UCSD-AML1 (cell line): ENCODE measurements around the gene NTSR1.

Experiments
- DNase-seq: peaks from one replicate; lab custom pipeline; 2025; ENCODE audit not compliant: unreplicated experiment; lab: John Stamatoyannopoulos, UW

NTSR1 gene

DNA sequence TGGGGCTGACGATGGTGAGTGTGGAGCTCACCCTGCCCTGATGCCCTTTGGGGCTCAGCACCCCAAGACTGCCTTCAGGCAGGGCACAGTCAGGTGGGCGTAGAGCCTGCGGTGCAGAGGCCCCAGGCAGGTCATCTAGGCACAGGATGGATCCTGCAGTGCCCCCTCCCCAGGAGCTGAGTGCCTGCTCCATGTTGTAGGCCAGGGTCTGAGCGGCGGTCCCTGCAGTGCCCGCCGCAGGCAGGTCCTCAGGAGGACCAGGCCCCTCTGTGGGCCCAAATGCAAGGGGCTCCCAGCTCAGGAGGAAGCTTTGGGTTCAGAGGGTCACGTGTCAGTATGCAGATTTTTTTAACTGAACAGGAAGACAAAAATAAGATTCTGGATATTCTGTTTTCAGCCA, 90.4 kb downstream of the NTSR1 start:
- no peak for DNase-seq

DNA sequence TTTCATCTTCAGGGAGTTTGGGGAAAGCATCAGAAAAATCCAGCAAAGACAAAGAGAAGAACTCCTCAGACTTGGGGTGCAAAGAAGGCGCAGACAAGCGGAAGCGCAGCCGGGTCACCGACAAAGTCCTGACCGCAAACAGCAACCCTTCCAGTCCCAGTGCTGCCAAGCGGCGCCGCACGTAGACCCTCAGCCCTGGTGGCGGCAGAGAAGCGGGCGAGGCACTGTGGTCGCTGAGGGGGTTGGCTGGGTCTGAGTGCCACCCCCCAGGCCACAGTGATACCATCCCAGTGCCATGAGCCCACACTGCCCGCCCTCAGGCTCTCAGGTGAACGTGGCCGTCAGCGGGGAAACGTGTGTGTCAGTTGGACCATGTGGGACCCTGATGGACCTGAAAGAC, 90.8 kb downstream of the NTSR1 start:
- no peak for DNase-seq

DNA sequence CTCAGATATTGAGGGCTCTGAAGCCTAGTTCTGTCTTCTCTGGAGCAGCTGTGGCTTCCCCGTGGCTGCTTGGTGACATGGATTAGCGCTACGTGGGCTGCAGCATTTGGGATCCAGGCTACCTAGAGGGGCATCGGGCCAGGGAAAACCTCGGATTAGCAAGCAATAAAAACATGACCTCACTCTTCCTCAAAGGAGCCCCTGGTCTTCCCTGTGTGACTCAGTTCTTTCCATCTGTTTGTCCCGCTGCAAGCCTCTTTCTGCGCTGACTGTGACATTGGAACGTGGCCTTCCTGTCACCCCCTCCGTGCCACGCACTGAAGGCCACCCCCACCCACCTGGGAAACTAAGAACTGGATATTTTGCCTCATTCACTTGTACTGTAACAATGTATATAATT, 91.2 kb downstream of the NTSR1 start:
- no peak for DNase-seq

DNA sequence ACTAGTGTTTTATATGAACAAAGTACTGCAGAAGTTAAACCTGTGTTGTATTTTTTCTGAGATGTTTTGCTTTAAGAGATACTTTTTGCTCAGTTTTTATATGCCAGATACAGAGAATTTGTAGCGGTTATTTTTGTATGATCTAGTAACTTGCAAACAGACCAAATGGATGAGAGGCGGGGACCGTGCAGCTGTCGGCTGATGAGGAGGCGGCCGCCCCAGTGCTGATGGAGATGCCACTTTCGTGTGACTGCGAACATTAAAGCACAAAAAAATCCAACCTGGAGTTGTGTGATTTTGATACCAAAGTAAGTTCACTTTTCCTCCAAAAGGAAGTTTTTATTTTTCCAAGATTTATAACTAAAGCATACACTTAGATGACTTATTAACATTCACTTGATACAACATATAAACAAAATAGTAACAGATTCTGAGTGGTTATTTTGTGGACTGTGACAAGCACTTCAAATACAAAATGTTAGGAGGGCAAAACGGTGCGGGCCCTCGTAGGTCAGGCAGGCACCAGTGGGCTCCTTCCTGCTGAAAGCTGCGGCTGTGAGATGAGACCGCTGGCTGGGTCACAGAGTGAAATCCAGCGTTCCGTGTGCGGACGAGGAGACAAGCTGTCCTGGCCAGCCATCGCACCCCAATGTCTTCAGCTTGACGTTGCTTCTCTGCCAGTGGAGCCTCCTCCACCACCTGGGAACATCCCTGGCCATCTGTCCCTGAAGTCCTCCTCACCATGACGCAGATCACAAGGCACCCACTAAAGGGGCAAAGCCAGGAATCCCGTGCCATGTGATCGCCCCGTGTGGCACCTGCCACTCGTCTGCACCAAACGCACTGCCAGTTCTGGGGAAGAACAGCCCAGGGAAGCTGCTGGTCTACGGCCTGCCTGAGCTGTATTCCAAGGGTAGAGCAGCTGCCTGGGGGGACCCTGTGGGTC, 92.0 kb downstream of the NTSR1 start:
- DNase-seq = no peak

DNA sequence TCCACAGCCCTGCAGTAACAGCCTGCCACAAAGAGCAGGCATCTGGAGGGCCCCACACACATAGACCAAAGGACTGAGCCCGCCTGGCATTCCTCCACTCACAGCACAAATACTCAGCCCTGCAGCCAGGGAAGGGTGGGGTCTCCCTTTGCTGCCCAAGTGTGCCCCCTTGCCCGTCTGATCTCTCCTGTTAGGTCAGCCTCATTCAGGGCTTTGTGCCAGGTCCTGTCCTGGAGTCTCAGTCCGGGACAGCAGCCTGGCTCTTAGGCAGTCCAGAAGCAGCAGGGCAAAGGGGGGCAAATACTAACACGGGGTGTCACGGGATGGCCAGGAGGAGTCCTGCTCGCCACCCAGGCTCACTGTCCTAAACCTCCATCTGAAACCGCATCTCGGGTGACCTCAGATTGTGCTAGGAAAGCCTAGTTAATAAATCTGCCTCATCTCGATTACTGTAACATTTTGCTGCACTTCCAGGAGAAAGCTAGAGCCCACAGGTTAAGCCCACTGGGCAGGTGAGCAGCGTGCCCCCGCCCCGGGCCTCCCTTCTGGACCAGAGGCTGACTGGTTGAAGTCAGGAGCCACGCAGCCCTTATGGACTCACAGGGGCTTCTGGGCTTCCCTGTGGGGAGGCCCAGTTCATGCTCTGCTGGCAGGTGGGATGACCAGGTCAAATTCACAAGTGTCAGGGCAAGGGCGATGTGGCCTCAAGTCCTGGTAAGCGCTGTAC, 92.8 kb downstream of the NTSR1 start:
- no peak for DNase-seq

DNA sequence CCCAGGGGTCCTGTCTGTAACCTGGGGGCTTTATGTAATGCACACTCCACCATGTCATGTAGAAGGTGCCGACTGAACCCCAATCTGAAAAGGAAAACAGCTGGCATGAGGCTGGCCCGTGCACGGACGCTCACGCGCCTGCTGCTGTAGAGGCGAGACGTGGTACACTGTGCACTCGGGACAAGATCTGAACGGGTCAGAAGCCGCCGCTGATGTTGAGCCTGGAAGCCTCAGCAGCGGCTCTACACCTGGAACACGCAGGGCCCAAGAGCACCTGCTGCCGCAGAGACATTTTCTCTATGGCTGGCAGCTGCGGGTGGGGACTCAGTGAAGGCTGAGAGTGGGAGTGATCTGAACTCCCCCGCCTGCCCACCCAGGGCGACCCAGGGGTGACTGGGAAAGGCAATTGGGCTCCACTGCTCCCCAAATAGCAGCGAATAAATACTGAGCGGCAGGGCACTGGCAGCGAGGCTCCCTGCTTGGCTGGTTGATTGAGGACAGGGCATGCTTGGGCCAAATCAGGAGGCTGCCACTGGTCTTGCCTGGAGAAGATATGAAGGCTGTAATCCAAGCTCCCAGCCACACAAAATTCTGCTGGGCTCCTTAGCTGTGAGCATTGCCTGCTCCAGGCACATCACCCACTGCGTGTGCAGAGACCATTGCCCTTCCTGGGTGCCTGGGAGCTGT, 93.5 kb downstream of the NTSR1 start:
- DNase-seq = no peak

DNA sequence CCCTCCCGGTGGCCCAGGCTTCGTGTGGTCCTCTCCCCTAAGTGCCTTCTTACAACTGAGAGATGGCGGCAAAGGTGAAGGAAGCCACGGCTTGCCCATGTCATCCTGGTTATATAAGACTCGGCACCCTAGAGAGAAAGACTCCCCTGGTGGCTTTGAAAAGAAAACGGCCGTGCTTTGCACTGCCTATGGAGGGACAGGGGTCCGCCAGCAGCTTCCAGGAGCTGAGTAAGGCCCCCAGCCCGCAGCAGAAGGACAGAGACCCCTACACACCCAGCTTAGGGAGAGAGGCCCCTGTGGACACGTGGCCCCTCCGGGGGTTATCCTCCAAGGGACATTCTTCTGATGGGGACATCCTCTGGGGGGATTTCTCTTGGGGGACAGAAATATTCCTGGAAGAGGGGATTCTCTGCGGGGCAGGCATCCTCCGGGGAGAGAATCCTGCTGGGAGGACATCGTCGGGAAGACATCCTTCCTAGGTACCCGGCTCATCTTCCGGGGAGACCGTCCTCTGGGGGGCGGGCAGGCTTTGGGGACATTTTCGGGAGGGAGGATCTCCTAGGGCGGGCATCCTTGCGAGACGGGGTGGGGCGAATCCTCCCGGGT, 95.5 kb downstream of the NTSR1 start:
- no peak for DNase-seq

DNA sequence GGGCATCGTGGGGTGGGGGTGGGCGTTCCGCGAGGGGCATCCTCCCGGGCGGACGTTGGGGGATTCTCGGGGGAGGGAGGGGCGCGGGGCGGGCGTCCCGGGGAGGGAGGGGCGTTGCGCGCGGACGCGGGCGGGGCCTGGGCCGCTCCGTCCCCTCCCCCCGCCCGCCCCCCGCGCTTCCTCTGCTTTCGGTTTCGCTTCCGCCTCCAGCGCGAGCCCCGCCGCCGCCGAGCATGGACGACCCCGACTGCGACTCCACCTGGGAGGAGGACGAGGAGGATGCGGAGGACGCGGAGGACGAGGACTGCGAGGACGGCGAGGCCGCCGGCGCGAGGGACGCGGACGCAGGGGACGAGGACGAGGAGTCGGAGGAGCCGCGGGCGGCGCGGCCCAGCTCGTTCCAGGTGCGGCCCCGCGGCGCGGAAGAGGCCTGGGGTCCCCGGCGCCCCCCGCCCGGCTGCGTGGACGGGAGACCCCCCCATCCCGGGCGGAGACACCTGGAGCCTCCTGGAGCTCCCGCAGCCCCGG, 96.1 kb downstream of the NTSR1 start, which contains the start of gene OGFR:
TSS of gene OGFR (plus strand) at position 209 of the 528 bp plus-strand sequence. CDS start at position 234, 25 bp downstream.
- peak; percentile 71 for DNase-seq

DNA sequence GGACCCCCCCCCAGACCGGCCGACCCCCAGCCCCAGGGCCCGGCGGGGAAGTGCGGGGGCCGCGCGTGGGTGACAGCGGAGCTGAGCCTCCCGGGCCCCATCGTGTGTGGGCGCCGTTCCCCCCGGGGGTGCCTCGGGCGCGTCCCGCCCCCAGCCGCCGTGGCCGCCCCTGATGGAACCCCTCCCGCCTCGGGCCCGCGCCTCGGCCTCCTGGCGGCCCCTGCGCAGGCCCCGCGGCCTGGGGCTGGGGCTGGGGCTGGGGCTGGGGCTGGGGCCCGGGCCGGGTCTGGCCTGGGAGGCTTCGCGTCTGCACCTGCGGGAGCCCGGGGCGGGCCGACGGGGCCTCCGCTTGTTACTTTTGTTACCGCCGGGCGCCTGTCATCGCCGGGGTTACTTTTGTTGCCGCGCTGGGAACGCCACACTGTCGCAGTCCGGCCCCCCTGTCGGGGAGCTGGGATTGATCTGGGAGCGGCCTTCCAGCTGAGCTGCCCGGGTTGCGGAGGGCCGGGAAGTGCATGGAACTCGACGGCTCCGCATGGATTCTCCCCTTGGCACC, 96.6 kb downstream of the NTSR1 start:
- DNase-seq = no peak

DNA sequence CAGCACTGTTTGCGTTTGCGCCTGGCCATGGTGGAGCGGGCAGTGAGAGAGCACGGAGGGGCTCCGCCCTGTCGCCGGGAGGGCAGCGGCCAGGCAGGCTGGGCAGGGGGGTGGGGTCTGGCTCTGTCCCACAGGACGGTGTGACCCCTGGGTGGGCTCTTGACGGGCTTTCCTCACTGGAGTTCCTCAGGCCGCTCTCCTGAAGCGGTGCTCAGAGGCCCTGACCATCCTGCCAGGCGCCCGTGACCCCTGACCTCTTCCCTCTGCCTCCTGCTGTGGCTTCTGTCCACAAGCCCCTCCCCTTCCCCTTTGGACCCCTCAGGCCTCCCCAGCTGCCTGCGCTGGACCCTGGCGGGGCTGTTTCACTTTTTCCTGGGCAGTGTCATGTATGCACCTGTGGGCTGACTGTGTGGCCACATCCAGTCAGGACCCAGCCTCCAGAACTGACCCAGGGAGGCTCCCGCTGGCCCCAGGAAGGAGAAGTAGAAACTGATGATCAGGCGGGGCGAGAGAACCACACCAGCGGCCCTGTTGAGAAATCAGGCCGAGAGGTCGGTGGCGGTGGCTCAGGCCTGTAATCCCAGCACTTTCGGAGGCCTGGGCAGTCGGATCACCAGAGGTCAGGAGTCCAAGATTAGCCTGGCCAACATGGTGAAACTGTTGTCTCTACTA, 97.2 kb downstream of the NTSR1 start:
- no peak for DNase-seq

DNA sequence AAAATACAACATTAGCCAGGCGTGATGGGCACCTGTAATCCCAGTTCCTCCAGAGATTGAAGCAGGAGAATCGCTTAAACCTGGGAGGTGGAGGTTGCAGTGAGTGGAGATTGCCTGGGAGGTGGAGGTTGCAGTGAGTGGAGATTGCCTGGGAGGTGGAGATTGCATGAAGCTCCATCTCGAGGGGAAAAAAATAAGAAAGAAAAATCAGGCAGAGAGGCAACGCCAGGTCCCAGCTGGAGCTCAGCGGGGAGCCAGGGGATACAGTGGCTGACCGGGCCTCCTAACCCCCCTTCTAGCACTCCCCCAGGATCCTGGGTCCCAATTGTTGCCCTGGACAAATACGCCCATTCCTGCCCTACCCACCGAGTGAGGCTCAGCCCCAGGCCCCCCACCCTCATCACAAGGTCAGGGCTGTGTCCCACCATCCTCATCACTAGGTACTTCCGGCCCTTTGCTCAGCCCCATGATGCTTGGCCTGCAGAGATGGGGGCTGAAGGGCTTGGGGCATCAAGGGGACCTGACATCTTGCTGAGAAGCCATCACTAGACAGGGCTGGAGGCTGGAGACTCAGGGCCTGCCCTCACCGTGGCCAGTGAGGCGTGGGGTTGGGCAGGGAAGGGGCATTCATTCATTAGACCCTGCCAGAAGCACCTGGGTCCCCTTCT, 97.9 kb downstream of the NTSR1 start:
- no peak for DNase-seq

DNA sequence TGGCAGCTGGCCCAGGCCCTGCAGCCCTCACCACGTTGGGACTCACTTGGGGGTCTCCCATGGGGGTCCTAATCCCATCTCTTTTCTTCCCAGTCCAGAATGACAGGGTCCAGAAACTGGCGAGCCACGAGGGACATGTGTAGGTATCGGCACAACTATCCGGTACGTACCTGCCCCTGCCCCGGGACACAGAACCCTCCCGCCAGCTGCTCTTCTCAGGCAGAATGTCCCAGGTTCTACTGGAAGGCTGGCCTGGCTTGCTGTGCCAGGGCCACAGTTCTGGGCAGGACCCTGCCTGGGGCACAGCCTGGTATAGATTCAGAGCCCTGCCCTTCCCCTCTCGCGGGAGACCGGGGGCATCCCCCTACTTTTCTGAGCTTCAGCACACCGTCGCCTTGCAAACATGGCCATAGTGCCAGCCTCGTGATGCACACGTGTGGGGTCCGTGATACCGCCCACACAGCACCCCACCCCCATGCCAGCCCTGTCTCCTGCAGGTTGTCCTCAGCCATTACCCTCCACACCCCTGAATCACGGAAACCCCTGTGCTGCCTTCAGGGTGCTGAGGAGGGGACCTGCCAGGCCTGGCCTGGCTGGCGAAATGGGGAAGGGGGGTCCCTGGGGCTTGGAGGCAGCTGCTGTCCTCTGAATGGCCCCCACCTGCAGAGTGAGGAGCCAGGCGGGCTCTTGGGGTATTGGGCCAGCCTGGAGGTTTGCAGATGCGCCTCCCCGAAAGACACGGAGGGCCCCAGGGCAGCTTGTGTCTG, 99.0 kb downstream of the NTSR1 start:
- DNase-seq = no peak

DNA sequence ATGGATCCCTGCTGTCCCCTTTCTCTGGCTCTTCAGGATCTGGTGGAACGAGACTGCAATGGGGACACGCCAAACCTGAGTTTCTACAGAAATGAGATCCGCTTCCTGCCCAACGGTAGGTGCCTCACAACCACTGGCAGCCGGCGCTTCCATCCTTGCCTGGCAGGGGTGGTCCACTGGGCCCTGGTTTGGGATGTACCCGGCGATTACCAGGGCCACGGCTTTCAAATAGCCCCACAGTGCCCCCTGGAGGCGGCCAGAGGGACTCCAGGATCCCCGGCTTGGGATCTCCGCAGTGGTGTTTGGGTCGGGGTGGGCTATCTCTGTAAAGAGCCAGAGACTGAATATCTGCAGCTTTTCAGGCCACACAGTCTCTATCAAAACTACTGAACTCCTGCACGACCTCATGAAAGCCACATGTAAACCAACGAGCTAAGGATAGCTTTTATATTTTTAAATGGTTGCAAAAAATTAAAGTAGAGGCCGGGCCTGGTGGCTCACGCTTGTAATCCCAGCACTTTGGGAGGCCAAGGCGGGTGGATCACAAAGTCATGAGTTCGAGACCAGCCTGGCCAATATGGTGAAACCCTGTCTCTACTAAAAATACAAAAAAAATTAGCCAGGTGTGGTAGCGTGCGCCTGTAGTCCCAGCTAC, 99.7 kb downstream of the NTSR1 start:
- peak; percentile 53 for DNase-seq

DNA sequence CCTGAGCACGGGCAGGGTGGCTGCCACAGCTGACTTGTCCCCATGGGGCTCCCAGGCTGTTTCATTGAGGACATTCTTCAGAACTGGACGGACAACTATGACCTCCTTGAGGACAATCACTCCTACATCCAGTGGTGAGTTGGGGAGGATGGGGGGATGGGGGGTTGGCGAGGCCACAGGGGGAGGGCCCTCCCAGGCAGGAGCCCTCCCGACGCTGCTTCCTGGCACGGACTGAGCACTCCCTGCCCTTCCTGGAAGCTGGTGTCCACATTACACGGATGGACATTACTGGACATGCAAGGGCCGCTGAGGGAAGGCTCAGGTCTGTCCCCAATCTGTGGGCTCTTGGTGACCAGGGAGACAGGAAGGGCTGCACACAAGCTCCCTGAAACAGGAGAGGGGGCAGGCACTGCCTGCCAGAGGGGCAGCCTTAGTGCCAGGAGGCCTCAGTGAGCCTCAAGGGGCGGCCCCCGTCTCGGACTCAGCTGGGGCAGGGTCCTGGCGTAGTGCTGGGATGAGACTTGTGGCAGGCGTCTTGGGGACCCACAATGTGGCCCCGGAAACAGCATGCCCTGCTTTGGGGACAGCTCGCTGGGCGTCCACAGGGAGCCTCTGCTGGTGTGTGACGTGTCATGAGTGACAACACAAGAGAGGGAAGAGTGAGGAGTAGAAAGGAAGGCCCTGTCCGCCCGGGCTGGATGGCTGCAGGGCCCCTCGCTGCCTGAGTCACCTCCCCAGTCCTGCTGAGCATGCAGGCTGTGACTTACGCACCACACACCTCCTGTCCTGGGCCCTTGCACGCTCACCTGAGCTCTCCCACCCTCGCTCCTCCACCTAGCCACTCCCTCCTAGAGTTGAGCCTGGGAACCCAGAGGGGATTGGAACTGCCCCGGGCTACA, 101.1 kb downstream of the NTSR1 start:
- DNase-seq = no peak

DNA sequence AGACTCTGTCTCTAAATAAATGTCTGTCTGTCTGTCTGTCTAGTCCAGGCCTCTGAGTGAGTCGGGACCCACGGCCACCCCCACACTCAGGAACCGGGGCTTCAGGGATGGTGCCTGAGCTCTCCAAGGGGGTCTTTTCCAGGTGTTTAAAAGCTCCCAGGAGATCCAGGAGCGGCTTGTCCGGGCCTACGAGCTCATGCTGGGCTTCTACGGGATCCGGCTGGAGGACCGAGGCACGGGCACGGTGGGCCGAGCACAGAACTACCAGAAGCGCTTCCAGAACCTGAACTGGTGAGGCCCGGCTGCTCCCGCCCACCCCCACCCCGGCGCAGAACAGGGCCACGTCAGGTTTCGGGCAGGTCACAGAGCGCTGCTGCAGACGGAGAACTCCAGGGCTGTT, 102.7 kb downstream of the NTSR1 start:
- DNase-seq = no peak

DNA sequence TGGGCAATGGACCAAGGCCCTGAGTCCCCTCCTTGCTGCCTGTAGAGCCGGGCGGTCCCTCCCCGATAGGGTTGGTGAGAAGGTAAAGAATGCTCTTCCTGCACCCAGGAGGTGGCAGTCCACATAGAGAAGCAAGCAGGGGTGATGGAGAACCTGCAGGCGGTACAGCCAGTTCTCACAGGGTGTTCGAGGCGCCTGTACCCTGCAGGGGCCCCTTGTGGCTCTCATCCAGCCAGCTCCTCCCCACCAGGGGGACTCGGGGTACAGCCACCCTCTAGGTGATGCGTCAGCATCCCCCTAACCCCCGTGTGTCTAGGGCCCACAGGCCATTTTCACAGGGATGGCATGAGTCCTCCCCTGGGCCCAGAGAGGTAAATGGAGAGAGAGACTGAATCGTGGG, 103.1 kb downstream of the NTSR1 start:
- DNase-seq = no peak
